22Rv1 (cell line): ENCODE data around the gene LYPD4.

Experiments used
- H3K27ac ChIP-seq: fragments of 450-650 bp; 2 replicates; pipeline ENCODE4 v1.5.1; 2017
- ZFX ChIP-seq: fragments of 450-650 bp; IDR thresholded peaks from 2 replicates; pipeline ENCODE4 v1.6.1; 2017; ENCODE audit warnings: antibody characterized with exemption, borderline replicate concordance
- TF ChIP-seq, protein P1 (sequence below): fragments of 450-650 bp; IDR thresholded peaks from 2 replicates; pipeline ENCODE4 v1.5.1; 2017; ENCODE audit warnings: mild to moderate bottlenecking

Gene LYPD4

DNA sequence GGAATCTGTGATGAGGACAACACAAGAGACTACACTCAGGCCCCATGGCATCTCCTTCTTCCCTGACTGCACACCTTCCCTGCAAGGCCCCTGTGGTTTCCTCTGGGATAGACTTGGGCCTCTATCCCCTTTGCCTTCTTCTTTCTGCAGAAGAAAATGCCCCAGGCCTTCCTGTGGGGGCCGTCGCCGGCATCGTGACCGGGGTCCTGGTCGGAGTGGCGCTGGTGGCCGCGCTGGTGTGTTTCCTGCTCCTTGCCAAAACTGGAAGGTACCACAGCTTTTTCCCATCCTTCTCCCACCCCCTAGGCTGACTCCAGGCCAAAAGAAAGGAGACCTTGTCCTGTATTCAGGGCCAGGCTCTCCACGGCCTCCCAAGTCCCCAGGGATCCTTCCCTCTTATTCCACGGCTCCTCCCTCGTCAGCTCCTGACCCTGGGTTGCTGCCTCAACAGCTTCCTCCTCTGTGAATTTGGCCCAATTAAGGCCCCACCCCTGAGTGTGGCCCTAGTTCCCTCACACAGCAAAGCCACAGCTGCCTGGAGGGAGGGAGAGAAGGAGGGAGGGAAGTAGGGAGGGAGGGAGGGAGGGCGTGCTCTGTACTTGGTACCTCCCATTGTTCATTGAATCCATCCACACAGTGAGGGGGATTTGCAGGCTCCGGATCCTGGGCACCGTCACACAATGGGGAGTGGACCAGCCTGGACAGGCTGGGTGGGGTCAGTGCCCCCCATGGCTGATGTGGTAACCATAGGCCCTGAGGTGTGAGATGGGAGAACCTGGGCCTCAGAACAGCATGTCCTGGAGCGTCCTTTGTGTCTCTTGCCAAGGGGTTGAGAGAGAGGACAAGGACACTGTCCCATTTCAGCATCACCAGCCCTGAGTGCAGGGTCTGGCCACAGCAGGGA, 35.6 kb downstream of the LYPD4 start:
- TF ChIP-seq, protein P1, sequence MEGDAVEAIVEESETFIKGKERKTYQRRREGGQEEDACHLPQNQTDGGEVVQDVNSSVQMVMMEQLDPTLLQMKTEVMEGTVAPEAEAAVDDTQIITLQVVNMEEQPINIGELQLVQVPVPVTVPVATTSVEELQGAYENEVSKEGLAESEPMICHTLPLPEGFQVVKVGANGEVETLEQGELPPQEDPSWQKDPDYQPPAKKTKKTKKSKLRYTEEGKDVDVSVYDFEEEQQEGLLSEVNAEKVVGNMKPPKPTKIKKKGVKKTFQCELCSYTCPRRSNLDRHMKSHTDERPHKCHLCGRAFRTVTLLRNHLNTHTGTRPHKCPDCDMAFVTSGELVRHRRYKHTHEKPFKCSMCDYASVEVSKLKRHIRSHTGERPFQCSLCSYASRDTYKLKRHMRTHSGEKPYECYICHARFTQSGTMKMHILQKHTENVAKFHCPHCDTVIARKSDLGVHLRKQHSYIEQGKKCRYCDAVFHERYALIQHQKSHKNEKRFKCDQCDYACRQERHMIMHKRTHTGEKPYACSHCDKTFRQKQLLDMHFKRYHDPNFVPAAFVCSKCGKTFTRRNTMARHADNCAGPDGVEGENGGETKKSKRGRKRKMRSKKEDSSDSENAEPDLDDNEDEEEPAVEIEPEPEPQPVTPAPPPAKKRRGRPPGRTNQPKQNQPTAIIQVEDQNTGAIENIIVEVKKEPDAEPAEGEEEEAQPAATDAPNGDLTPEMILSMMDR = no peak
- no peak for TF ChIP-seq ZFX
- no peak overlapping the region for H3K27ac ChIP-seq

DNA sequence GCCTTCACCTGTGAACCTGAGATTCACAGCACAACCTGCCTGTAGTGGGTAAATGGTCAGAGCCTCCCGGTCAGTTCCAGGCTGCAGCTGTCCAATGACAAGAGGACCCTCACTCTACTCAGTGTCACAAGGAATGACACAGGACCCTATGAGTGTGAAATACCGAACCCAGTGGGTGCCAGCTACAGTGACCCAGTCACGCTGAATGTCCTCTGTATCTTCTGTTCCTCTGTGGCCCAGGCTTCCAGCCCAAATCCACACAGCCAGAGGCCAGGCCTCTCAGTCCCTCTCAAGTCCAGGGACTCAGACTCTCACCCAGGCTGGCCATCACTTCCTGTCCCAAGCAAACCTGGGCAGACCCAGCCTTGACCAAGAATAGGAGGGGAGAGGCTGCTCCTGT, 37.3 kb downstream of the LYPD4 start:
- H3K27ac ChIP-seq = no peak overlapping the region
- TF ChIP-seq, protein P1 = no peak
- TF ChIP-seq ZFX = no peak

- no peak overlapping the region for H3K27ac ChIP-seq
- no peak for TF ChIP-seq ZFX
- TF ChIP-seq, protein P1 = no peak
Observed at GRCh38 chr19:41804336-41804735, 40.1 kb downstream of the LYPD4 start.

GRCh38 chr19:41802770-41803169, 41.7 kb downstream of the LYPD4 start:
- TF ChIP-seq, protein P1 = no peak
- TF ChIP-seq ZFX = no peak
- no peak overlapping the region for H3K27ac ChIP-seq

DNA sequence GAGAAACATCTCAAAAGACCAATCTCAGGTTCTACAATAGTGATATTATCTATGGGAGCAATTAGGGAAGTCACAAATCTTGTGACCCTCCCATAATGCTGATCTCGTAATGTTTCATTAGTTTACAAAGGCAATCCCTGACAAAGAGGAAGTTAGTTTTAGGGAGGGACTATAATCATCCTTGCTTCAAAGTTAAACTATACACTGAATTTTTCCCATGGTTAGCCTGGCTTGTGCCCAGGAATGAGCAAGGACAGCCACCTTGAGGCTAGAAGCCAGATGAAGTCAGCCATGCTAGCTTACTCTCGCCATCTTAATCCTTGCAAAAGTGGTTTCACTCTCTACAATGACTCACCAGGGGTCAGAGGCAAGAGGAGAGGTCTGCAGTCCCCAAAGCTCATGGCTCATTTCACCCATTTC, 42.7 kb downstream of the LYPD4 start:
- H3K27ac ChIP-seq = no peak overlapping the region
- no peak for TF ChIP-seq ZFX

GRCh38 chr19:41801031-41801430, 43.5 kb downstream of the LYPD4 start:
- TF ChIP-seq, protein P1 = no peak
- no peak for TF ChIP-seq ZFX
- H3K27ac ChIP-seq = no peak overlapping the region

DNA sequence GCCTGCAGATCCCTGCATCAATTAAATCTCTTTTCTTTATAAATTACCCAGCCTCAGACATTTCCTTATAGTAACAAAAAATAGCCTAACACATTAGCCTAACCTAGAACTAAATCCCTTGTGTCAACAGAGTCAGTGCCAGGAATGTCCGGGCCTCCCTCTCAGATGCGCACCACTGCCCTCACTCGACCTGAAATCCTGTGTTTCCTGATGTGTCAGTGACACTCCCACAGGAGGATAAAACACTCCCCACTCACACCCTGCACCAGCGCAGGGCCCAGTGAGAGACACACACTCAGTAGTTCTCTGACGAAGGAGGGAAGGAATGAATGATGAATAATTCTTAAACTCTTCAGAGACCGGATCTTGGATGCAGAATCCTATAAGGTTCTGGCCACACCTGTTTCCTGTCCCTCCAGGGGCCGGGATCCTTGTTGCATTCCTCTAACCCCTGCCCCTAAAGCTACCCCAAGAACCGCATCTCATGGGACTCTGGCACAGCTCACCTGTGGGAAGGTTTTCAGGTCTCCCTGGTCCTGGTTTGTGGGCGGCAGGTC, 45.0 kb downstream of the LYPD4 start:
- no peak for TF ChIP-seq ZFX
- TF ChIP-seq, protein P1 = no peak
- no peak overlapping the region for H3K27ac ChIP-seq
